Sigmoid colon (tissue), 7 donors: ENCODE measurements around the gene AATF. TPM values are rescaled to one million over a fixed set of nuclear protein-coding genes. Genes with fewer than 3 reads are reported as not detected.

Experiments used
- DNase-seq: peaks from one replicate; pipeline ENCODE4 v3.0.0-alpha.2; 2019
- H3K27ac ChIP-seq, 4 donors: fragments of 200-600 bp; sonication (generic); one replicate each; pipeline ENCODE4 v1.5.1; 2016 to 2019; ENCODE audit warnings: mild to moderate bottlenecking in 1 of 4
- H3K27me3 ChIP-seq, 3 donors: fragments of 200-600 bp; sonication (generic); one replicate each; pipeline ENCODE4 v1.5.1; 2019; ENCODE audit warnings: mild to moderate bottlenecking in 1 of 3
- H3K36me3 ChIP-seq, 4 donors: fragments of 200-600 bp; sonication (generic); one replicate each; pipeline ENCODE4 v1.5.1; 2016 to 2019
- H3K4me1 ChIP-seq, 4 donors: fragments of 200-600 bp; sonication (generic); one replicate each; pipeline ENCODE4 v1.5.1; 2017 to 2019
- H3K4me3 ChIP-seq, 4 donors: fragments of 200-600 bp; sonication (generic); one replicate each; pipeline ENCODE4 v1.5.1; 2017 to 2019; ENCODE audit warnings: mild to moderate bottlenecking in 2 of 4, moderate library complexity in 1 of 4
- H3K9me3 ChIP-seq, 4 donors: fragments of 200-600 bp in 3 of 4; sonication (generic) in 3 of 4; one replicate each; pipeline versions ENCODE4 v1.5.1 to v1.6.1; 2013 to 2019
- EP300 ChIP-seq, 4 donors: sonication (generic); formaldehyde crosslinking; IDR thresholded peaks; one replicate each; pipeline ENCODE4 v1.6.1; 2017; ENCODE audit warnings: antibody characterized with exemption in 4 of 4
- POLR2A ChIP-seq, 2 donors: fragments of 450-650 bp; IDR thresholded peaks; one replicate each; pipeline ENCODE4 v1.6.1; 2016; ENCODE audit warnings: antibody characterized with exemption in 2 of 2, mild to moderate bottlenecking in 2 of 2, moderate library complexity in 2 of 2
- POLR2AphosphoS5 ChIP-seq, 4 donors: sonication (generic); formaldehyde crosslinking; IDR thresholded peaks; one replicate each; pipeline ENCODE4 v1.6.1; 2017; ENCODE audit warnings: antibody characterized with exemption in 4 of 4
- WGBS, 2 donors: extraction: QIAGEN DNeasy Blood & Tissue Kit; methylation state at CpG; one replicate each; pipeline ENCODE4 v1.1.7; 2013; 5-methylcytosine and 5-hydroxymethylcytosine counted together
- intact Hi-C: fragments of 100-400 bp; cut with DNase I; formaldehyde crosslinking; loops from one replicate; pipeline ENCODE4 v1.15.1; 2023
- polyA plus RNA-seq, 3 donors: library from polyadenylated mRNA; stranded (reverse); fragments of 200-250 nt; gene quantifications; one replicate each; pipeline ENCODE4 v1.2.3, GENCODE V29; 2013
- total RNA-seq, 4 donors: library from RNA; depleted of rRNA; stranded (reverse); fragments of >200 nt; gene quantifications; one replicate each; pipeline ENCODE4 v1.1.0, GENCODE V29; 2016
- TF ChIP-seq, protein P1 (sequence below), 4 experiments: fragments of 450-650 bp in 3 of 4; fragments of 200-600 bp in 1 of 4; IDR thresholded peaks; one replicate each; pipeline ENCODE4 v1.5.1; 2016 to 2019; ENCODE audit warnings: antibody characterized with exemption in 4 of 4, mild to moderate bottlenecking in 3 of 4, moderate library complexity in 2 of 4
- donor health status: healthy with polysubstance abuse.
- donor health status: Bipolar disorder and iron deficiency.
- donor health status: healthy.

Gene AATF
- total and polyA plus RNA-seq, 7 donors = 27.6 to 38.3 (median 33.2) TPM

DNA sequence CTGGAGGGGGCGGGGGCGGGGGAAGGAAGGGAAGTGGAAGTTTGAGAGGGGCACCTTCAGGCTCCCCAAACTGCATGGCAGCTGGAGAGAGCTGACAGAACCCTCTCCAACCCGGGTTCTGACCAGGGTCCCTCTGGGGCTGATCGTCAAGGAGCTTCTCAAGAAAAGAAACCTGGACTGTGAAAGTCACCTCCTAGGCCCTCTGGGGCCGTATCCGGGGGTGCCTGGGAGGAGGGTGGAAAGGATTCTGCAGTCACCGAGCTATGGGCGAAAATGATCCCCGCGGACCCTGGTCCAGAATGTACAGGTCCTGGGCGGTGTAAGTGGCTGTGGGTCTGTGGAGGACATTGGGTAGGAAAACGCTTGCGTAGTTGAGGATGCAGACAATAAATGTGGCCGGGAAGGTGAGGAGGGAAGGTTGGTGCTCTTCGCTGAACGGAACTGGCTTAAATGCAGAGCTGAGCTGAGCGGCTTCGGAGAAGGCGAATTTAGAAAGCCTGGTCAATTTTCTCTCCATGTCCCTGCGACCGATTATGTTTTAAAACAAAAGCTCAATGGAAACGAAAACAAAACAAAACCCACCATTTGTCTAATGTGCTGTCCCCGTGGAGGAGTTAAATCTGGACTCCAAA, 15.1 kb upstream of the AATF start:
- intact Hi-C loops = no loop called here
- TF ChIP-seq, protein P1, sequence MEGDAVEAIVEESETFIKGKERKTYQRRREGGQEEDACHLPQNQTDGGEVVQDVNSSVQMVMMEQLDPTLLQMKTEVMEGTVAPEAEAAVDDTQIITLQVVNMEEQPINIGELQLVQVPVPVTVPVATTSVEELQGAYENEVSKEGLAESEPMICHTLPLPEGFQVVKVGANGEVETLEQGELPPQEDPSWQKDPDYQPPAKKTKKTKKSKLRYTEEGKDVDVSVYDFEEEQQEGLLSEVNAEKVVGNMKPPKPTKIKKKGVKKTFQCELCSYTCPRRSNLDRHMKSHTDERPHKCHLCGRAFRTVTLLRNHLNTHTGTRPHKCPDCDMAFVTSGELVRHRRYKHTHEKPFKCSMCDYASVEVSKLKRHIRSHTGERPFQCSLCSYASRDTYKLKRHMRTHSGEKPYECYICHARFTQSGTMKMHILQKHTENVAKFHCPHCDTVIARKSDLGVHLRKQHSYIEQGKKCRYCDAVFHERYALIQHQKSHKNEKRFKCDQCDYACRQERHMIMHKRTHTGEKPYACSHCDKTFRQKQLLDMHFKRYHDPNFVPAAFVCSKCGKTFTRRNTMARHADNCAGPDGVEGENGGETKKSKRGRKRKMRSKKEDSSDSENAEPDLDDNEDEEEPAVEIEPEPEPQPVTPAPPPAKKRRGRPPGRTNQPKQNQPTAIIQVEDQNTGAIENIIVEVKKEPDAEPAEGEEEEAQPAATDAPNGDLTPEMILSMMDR (IDR thresholded peaks at IDR 0.05) = no peak
- TF ChIP-seq EP300 (IDR thresholded peaks at IDR 0.05) (no peak), POLR2AphosphoS5 (IDR thresholded peaks at IDR 0.05) (peak in 2 of 4 donors; percentile 30 to 40), POLR2A (IDR thresholded peaks at IDR 0.05) (no peak)
- Histone ChIP-seq H3K27ac (no peak overlapping the region), H3K27me3 (peaks cover 98 to 100% (median 100%) of the 10 kb centered on the region in 3 donors), H3K9me3 (no peaks in the 10 kb centered on the region), H3K4me1 (peaks cover 0 to 73% (median 71%) of the 10 kb centered on the region in 4 donors), H3K4me3 (no peak overlapping the region), H3K36me3 (no peaks in the 10 kb centered on the region)
- no peak for DNase-seq
- WGBS, 2 donors = 8 to 16% methylated on average over 23 of the region's 23 CpGs

DNA sequence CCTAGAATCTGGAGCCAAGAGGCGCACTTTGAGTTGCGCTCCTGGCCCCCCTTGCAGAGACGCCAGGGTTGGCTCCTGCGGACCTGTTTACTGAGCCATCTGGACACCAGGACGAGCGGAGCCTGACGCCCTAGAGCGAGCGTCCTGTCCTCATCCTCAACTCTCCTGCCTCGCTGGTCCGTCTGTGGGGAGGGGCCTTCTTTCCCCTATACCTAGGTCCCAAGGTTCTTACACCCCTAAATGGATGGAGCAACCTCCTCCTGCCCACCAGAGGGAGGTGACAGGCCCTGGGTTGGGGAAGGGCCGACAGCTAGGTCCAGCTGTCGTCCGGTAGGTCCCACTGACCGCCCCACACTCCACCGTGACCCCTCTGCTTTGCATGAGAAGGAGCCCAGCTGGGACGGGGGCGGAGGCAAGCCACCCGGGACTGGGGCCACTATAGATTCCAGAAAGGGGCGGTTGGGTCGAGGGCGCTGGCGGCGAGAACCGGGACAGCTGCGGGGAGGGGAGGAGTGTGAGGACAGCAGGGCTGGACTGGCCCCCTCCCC, 14.5 kb upstream of the AATF start:
- Histone ChIP-seq H3K36me3 (no peaks in the 10 kb centered on the region), H3K27ac (no peak overlapping the region), H3K27me3 (peaks cover 98 to 100% (median 100%) of the 10 kb centered on the region in 3 donors), H3K9me3 (no peaks in the 10 kb centered on the region), H3K4me3 (peak overlapping the region in 1 of 4 donors; percentile 2), H3K4me1 (peaks cover 0 to 78% (median 77%) of the 10 kb centered on the region in 4 donors)
- 5 to 7% methylated on average over 26 of the region's 26 CpGs for WGBS, 2 donors
- intact Hi-C loops = no loop called here
- no peak for TF ChIP-seq POLR2AphosphoS5 (IDR thresholded peaks at IDR 0.05)
- TF ChIP-seq, protein P1 (IDR thresholded peaks at IDR 0.05) = no peak
- TF ChIP-seq EP300 (IDR thresholded peaks at IDR 0.05) = no peak
- TF ChIP-seq POLR2A (IDR thresholded peaks at IDR 0.05) = no peak
- DNase-seq = no peak

DNA sequence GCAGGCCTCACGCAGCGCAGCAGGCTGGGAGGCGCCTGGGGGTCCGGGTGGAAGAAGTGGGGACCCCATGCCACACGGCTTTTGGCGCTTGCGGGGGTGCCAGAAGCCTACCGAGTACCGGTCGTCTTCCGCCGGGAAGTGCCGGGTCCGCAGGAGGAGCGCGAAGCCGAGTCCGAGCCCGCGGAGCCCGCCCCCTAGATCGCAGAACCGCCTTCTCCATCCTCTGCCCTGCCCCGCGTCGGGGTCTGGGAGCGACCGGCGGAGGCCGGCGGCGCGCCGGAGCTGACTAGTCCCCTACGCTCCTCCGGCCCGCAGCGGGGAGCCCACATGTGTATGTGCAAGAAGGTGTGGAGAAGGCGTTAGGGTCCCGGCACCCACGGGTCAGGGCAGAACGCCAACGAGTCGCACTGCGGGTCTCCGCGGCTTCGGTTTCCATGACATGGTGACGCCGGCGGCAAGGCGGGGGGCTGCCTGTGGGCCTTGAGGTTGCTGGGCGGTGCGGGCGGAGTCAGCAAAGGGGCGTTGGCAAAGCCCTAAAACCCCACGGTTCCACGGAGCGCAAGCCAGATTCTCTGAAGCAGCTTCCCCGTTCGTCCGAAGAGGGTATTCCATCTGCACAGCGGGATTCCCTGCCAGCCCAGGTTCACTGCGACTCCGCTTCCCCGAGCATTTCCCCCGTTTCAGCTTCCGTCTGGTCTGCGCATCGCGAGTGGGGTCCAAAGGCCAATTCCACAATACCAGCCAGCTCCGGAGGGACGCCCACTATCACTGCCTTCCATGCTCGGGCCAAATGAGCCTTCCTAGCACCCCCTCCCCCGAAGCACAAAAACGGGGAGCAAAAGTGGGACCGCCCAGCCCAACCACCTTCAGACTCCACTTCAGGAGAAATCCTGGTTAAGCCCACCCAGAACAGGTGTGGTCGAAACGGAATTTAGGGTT, 13.8 kb upstream of the AATF start:
- Histone ChIP-seq H3K4me3 (peak overlapping the region in 1 of 4 donors; percentile 2), H3K27ac (no peak overlapping the region), H3K36me3 (no peaks in the 10 kb centered on the region), H3K4me1 (peaks cover 0 to 84% (median 77%) of the 10 kb centered on the region in 4 donors), H3K9me3 (no peaks in the 10 kb centered on the region), H3K27me3 (peaks cover 98 to 100% (median 100%) of the 10 kb centered on the region in 3 donors)
- DNase-seq = no peak
- TF ChIP-seq POLR2AphosphoS5 (IDR thresholded peaks at IDR 0.05) (peak in 1 of 4 donors; percentile 12), POLR2A (IDR thresholded peaks at IDR 0.05) (no peak)
- 2 to 3% methylated on average over 79 of the region's 79 CpGs for WGBS, 2 donors
- intact Hi-C loops = no loop called here

DNA sequence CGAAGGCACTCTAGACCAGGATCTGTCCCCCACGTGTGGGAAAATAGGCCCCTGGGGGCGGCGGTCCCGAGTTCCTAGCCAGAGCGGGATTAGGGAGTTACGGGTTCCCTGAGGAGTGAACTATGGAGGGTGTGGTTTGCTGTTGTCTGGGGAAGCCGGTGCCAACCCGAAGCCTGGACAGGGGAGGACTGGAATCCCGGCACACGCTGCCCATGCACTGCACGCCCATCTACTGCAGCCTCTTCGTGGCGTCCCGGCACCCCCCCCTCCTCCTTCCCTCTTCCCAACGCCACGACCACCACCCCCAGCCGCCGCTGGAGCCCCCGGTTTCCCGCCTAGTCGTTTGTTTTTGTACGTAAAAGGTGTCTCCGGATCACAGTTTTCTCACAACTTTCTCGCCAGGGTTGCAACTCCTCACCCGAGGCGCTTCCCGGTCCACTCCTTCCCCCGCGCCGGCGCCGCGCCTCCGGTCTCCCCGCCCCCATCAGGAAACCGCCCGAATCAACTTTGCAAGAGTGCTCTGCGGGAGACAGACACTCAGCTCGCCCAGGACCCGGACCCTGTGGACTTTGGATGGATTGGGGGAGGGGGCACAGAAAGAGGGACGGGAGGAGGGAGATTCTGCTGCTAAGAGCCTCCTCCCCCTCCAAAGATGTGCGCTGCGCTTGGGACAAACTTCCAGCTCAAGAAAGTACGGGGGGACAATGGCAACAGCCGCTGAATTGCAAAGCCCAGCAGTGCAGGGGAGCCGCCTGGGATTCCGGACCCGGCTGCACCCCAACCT, 12.9 kb upstream of the AATF start:
- Histone ChIP-seq H3K27me3 (peaks cover 98 to 100% (median 100%) of the 10 kb centered on the region in 3 donors), H3K4me3 (peak overlapping the region in 1 of 4 donors; percentile 10), H3K9me3 (no peaks in the 10 kb centered on the region), H3K4me1 (peaks cover 0 to 84% (median 77%) of the 10 kb centered on the region in 4 donors), H3K36me3 (no peaks in the 10 kb centered on the region), H3K27ac (no peak overlapping the region)
- TF ChIP-seq POLR2AphosphoS5 (IDR thresholded peaks at IDR 0.05) (no peak), EP300 (IDR thresholded peaks at IDR 0.05) (no peak), POLR2A (IDR thresholded peaks at IDR 0.05) (no peak)
- TF ChIP-seq, protein P1 (IDR thresholded peaks at IDR 0.05) = no peak
- intact Hi-C loops = no loop called here
- WGBS, 2 donors = 1 to 3% methylated on average over 49 of the region's 49 CpGs
- no peak for DNase-seq
